Kidney (tissue), 14 donors: Measurements from ENCODE around the gene DUSP5. TPM values are rescaled to one million over a fixed set of nuclear protein-coding genes. Genes with fewer than 3 reads are reported as not detected.

ENCODE experiments used
- DNase-seq, 5 donors: peaks; one replicate each; pipeline ENCODE4 v3.0.0-alpha.2; 2013 to 2020
- FAIRE-seq: peaks from 2 replicates; lab custom pipeline; 2012; peaks lifted over from hg19 to GRCh38; lab: Jason Lieb, UNC
- H3K27ac ChIP-seq, 2 donors: one replicate each; pipeline ENCODE4 v1.7.0; 2013; ENCODE audit warnings: low read depth in 2 of 2, low read length in 2 of 2, inconsistent platforms in 1 of 2
- H3K27me3 ChIP-seq: one replicate; pipeline ENCODE4 v1.7.1; 2013; ENCODE audit warnings: low read length, inconsistent platforms; ENCODE audit not compliant: control insufficient read depth, insufficient read depth
- H3K36me3 ChIP-seq, 3 donors: one replicate each; pipeline versions ENCODE4 v1.7.0 to v1.7.1; 2013; ENCODE audit warnings: low read length in 3 of 3, control low read depth in 1 of 3, inconsistent platforms in 1 of 3; ENCODE audit not compliant: insufficient read depth in 3 of 3, control insufficient read depth in 2 of 3
- H3K4me1 ChIP-seq, 3 donors: one replicate each; pipeline versions ENCODE4 v1.7.0 to v1.7.1; 2013; ENCODE audit warnings: low read length in 3 of 3, inconsistent platforms in 1 of 3, low read depth in 1 of 3; ENCODE audit not compliant: control insufficient read depth in 2 of 3, insufficient read depth in 2 of 3
- H3K4me3 ChIP-seq, 3 donors: one replicate each; pipeline versions ENCODE4 v1.7.0 to v1.8.1; 2013; ENCODE audit warnings: low read length in 3 of 3, control low read depth in 1 of 3, inconsistent platforms in 1 of 3
- H3K9ac ChIP-seq, 3 donors: one replicate each; pipeline versions ENCODE4 v1.7.0 to v1.7.1; 2013; ENCODE audit warnings: low read length in 3 of 3, control low read depth in 1 of 3, inconsistent platforms in 1 of 3
- H3K9me3 ChIP-seq, 3 donors: one replicate each; pipeline versions ENCODE4 v1.7.0 to v1.7.1; 2013; ENCODE audit warnings: low read length in 3 of 3, control low read depth in 1 of 3, inconsistent platforms in 1 of 3; ENCODE audit not compliant: control insufficient read depth in 2 of 3, insufficient read depth in 1 of 3
- intact Hi-C: fragments of 100-400 bp; cut with DNase I; formaldehyde crosslinking; loops from one replicate; pipeline ENCODE4 v1.11.1; 2022
- polyA plus RNA-seq: library from polyadenylated mRNA; stranded (reverse); fragments of 350-450 nt; fragmentation: Illumina TruSeq; extraction: RNeasy Lipid Tissue Mini Kit (QIAGEN cat#74804); gene quantifications from one replicate; pipeline ENCODE4 v1.2.3, GENCODE V29; 2014; ENCODE audit warnings: low read depth, low replicate concordance; ENCODE audit not compliant: insufficient read depth
- total RNA-seq: library from RNA; stranded (reverse); fragmentation: NEBNext Ultra II Directional; extraction: Animal tissue kit (Norgen Biotek cat#: 25700); gene quantifications from one replicate; pipeline ENCODE4 v1.2.1, GENCODE V29; 2021
- TF ChIP-seq, protein P1 (sequence below): IDR thresholded peaks from 3 replicates; pipeline ENCODE4 v1.5.1; 2012; ENCODE audit warnings: mild to moderate bottlenecking, moderate library complexity, borderline replicate concordance; ENCODE audit not compliant: insufficient read depth; ENCODE audit errors: extremely low read depth
- donor health status: control.
- donor health status: control.
- donor health status: control.
- donor health status: control.
- donor health status: control.
- donor health status: DM: yes; HTN: yes; CAD: no.
- donor health status: Normal renal cell carcinoma (clear cell type).

The DUSP5 gene
- total and polyA plus RNA-seq, 2 donors from 2014 or later: 9.0 to 23.7 TPM

DNA sequence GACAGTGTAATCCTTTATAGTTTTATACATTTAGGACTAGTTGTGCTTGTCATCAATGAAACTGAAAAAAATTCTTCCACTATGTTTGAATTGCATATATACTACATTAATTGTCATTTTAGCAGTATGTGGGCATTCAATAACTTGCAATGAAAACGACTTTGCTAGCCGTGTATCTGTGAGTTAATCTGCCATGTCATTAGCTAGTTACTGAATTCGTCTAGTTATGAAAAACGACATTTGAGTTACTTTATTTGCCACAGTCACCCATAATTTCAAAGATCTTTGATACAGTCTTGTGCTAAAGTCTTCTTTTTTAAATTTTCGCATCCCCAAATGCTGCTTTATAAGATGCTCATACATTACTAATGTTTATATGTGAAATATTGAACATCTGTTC is 51.5 kb downstream of the DUSP5 start:
- TF ChIP-seq, protein P1, sequence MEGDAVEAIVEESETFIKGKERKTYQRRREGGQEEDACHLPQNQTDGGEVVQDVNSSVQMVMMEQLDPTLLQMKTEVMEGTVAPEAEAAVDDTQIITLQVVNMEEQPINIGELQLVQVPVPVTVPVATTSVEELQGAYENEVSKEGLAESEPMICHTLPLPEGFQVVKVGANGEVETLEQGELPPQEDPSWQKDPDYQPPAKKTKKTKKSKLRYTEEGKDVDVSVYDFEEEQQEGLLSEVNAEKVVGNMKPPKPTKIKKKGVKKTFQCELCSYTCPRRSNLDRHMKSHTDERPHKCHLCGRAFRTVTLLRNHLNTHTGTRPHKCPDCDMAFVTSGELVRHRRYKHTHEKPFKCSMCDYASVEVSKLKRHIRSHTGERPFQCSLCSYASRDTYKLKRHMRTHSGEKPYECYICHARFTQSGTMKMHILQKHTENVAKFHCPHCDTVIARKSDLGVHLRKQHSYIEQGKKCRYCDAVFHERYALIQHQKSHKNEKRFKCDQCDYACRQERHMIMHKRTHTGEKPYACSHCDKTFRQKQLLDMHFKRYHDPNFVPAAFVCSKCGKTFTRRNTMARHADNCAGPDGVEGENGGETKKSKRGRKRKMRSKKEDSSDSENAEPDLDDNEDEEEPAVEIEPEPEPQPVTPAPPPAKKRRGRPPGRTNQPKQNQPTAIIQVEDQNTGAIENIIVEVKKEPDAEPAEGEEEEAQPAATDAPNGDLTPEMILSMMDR: no peak
- Histone ChIP-seq H3K27ac (no peak overlapping the region), H3K27me3 (peaks cover 2% of the 10 kb centered on the region), H3K4me3 (no peak overlapping the region), H3K36me3 (no peaks in the 10 kb centered on the region), H3K4me1 (no peaks in the 10 kb centered on the region), H3K9me3 (no peaks in the 10 kb centered on the region), H3K9ac (no peak overlapping the region)
- intact Hi-C loops: loop anchor here (5.0 kb wide), 1 partner anchor 237 kb away; no protein-coding TSS in a partner anchor
- DNase-seq (no peak), FAIRE-seq (no peak)

DNA sequence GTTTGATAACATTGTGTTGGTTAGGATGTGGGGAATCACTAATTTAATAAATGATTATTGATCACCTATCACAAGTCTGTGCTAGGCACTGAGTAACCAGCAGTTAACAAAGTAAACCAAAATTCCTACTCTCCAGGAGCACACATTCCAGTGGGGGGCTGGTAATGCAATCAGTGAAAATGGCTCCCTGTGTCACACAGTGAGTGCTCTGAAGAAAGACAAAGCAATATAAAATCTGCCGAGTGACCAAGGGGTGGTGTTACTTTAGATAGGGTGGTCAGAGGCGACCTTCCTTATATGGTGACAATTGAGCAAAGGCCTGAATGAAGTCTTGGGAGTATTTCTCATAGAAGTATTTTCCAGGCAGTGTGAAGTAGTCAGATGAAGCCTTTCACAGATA is 56.2 kb downstream of the DUSP5 start:
- TF ChIP-seq, protein P1: no peak
- intact Hi-C loops: no loop called here
- no peak for FAIRE-seq

DNA sequence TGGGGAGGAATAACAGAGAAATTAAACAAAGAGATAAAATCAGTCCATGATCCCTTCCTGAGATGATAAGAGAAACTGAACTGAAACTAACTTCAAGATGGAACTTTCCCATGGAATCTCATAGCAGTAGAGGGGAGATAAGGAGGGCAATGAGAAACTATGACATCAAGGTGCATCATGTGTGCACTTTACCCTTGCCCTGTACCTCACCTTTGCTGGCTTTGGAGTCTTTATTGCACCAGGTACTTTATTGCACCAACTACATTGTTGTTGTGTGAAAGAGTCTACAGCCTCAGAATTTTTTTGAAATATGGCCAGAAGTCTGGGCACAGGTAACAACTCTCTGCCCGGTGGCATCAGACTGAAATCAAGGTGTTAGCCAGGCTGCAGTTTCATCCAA is 58.6 kb downstream of the DUSP5 start:
- H3K4me3 ChIP-seq: no peak overlapping the region
- H3K9me3 ChIP-seq: no peaks in the 10 kb centered on the region
- intact Hi-C loops: no loop called here
- no peak for FAIRE-seq
- H3K27me3 ChIP-seq: no peaks in the 10 kb centered on the region
- H3K9ac ChIP-seq: no peak overlapping the region
- H3K4me1 ChIP-seq: no peaks in the 10 kb centered on the region
- no peaks in the 10 kb centered on the region for H3K36me3 ChIP-seq
- TF ChIP-seq, protein P1: no peak
- no peak for DNase-seq
- H3K27ac ChIP-seq: no peak overlapping the region

More for the DNA sequence above, 56.2 kb downstream of the DUSP5 start:
- DNase-seq: peak in 2 of 5 donors; percentile 20 to 39
- Histone ChIP-seq H3K27me3 (peaks cover 2% of the 10 kb centered on the region), H3K9me3 (no peaks in the 10 kb centered on the region), H3K27ac (no peak overlapping the region), H3K4me3 (no peak overlapping the region), H3K36me3 (no peaks in the 10 kb centered on the region), H3K9ac (no peak overlapping the region), H3K4me1 (no peaks in the 10 kb centered on the region)
